GM23338 (cell line): ENCODE results near the gene ABO.

Experiments used
- EZH2 ChIP-seq: fragments of 200-600 bp; sonication (generic); IDR thresholded peaks from one replicate; pipeline ENCODE4 v1.8.0; 2017; ENCODE audit warnings: antibody characterized with exemption, mild to moderate bottlenecking, low read depth; ENCODE audit not compliant: unreplicated experiment
- POLR2AphosphoS5 ChIP-seq: IDR thresholded peaks from 2 replicates; pipeline ENCODE4 v1.6.1; 2016; ENCODE audit warnings: antibody characterized with exemption, low read depth
- TF ChIP-seq, protein P1 (sequence below): IDR thresholded peaks from one replicate; pipeline ENCODE4 v1.6.1; 2018; ENCODE audit warnings: antibody characterized with exemption; ENCODE audit not compliant: unreplicated experiment

DNA sequence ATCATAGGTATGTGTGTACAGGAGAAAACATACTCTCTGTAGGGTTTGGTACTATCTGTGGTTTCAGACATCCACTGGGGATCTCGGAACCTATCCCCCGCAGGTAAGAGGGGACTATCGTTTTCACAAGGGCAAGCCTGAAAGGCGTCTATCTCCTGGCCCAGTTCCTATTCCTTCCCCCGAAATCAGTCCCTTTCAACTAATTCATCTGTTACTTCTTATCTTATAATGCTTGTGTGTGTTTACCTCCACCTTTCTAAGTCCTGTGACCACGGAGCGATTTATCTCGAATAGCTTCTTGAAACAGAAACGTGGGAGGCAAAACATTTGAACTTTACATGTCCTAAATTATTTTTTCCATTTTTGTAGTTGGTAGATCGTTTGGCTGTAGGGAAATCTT lies 11.4 kb downstream of the ABO start:
- TF ChIP-seq, protein P1, sequence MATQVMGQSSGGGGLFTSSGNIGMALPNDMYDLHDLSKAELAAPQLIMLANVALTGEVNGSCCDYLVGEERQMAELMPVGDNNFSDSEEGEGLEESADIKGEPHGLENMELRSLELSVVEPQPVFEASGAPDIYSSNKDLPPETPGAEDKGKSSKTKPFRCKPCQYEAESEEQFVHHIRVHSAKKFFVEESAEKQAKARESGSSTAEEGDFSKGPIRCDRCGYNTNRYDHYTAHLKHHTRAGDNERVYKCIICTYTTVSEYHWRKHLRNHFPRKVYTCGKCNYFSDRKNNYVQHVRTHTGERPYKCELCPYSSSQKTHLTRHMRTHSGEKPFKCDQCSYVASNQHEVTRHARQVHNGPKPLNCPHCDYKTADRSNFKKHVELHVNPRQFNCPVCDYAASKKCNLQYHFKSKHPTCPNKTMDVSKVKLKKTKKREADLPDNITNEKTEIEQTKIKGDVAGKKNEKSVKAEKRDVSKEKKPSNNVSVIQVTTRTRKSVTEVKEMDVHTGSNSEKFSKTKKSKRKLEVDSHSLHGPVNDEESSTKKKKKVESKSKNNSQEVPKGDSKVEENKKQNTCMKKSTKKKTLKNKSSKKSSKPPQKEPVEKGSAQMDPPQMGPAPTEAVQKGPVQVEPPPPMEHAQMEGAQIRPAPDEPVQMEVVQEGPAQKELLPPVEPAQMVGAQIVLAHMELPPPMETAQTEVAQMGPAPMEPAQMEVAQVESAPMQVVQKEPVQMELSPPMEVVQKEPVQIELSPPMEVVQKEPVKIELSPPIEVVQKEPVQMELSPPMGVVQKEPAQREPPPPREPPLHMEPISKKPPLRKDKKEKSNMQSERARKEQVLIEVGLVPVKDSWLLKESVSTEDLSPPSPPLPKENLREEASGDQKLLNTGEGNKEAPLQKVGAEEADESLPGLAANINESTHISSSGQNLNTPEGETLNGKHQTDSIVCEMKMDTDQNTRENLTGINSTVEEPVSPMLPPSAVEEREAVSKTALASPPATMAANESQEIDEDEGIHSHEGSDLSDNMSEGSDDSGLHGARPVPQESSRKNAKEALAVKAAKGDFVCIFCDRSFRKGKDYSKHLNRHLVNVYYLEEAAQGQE, result no peak
- TF ChIP-seq POLR2AphosphoS5 (no peak), EZH2 (no peak)
